Panc1 (cell line): ENCODE results near the gene TSHZ2.

ENCODE experiments used
- CTCF ChIP-seq: fragments of 450-650 bp; IDR thresholded peaks from 2 replicates; pipeline ENCODE4 v1.5.1; 2017; ENCODE audit warnings: mild to moderate bottlenecking
- POLR2AphosphoS5 ChIP-seq: IDR thresholded peaks from 2 replicates; pipeline ENCODE4 v1.6.1; 2012; ENCODE audit warnings: mild to moderate bottlenecking, low read depth, low read length, moderate library complexity
- SIN3A ChIP-seq: IDR thresholded peaks from 2 replicates; pipeline ENCODE4 v1.6.1; 2012; ENCODE audit warnings: low read depth, mild to moderate bottlenecking, low read length, moderate library complexity, borderline replicate concordance; ENCODE audit not compliant: insufficient read depth
- TCF7L2 ChIP-seq: IDR thresholded peaks from 2 replicates; pipeline ENCODE4 v1.6.1; 2011; ENCODE audit warnings: mild to moderate bottlenecking, low read depth, low read length, inconsistent platforms
- TF ChIP-seq, protein P1 (sequence below), 2 experiments: IDR thresholded peaks; 2 replicates each; pipeline ENCODE4 v1.6.1; 2011 to 2012; ENCODE audit warnings: low read depth in 2 of 2, control low read depth in 1 of 2, low read length in 1 of 2, mild to moderate bottlenecking in 1 of 2, moderate library complexity in 1 of 2; ENCODE audit not compliant: insufficient read depth in 1 of 2

DNA sequence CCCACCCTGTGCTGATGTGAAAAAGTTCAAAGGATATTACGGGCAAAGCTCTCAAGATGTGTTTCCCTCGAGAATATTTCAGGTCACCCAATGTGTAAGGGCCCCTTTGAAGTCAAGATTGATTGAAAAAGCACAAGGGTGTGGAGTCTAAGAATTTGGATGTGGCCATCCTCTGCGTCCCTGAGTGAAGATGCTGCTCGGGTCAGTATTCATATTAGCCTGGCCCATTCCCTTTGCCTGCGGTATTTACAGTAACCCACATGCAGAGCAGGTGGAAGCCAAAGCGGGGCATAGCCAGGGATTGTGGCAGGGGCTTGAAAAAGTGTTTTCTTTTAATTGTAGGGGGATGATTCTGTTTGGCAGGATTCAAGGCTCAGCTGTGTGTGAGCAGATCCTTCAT, 211.0 kb downstream of the TSHZ2 start:
- TF ChIP-seq POLR2AphosphoS5 (no peak), CTCF (no peak), SIN3A (no peak), TCF7L2 (no peak)
- TF ChIP-seq, protein P1, sequence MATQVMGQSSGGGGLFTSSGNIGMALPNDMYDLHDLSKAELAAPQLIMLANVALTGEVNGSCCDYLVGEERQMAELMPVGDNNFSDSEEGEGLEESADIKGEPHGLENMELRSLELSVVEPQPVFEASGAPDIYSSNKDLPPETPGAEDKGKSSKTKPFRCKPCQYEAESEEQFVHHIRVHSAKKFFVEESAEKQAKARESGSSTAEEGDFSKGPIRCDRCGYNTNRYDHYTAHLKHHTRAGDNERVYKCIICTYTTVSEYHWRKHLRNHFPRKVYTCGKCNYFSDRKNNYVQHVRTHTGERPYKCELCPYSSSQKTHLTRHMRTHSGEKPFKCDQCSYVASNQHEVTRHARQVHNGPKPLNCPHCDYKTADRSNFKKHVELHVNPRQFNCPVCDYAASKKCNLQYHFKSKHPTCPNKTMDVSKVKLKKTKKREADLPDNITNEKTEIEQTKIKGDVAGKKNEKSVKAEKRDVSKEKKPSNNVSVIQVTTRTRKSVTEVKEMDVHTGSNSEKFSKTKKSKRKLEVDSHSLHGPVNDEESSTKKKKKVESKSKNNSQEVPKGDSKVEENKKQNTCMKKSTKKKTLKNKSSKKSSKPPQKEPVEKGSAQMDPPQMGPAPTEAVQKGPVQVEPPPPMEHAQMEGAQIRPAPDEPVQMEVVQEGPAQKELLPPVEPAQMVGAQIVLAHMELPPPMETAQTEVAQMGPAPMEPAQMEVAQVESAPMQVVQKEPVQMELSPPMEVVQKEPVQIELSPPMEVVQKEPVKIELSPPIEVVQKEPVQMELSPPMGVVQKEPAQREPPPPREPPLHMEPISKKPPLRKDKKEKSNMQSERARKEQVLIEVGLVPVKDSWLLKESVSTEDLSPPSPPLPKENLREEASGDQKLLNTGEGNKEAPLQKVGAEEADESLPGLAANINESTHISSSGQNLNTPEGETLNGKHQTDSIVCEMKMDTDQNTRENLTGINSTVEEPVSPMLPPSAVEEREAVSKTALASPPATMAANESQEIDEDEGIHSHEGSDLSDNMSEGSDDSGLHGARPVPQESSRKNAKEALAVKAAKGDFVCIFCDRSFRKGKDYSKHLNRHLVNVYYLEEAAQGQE (IDR thresholded peaks at IDR 0.05; ENCODE audit: insufficient read depth in 1 of 2, low read depth in 2 of 2, low read length in 1 of 2), result no peak
